CD1c-positive myeloid dendritic cell (primary cell): ENCODE measurements around the gene SLC7A10.
A peak's percentile ranks its signal among the peaks of the same experiment; 100 is the strongest.

Experiments used
- DNase-seq: peaks from one replicate; pipeline ENCODE4 v3.0.0-alpha.2; 2016; ENCODE audit errors: extremely low spot score

SLC7A10 gene

DNA sequence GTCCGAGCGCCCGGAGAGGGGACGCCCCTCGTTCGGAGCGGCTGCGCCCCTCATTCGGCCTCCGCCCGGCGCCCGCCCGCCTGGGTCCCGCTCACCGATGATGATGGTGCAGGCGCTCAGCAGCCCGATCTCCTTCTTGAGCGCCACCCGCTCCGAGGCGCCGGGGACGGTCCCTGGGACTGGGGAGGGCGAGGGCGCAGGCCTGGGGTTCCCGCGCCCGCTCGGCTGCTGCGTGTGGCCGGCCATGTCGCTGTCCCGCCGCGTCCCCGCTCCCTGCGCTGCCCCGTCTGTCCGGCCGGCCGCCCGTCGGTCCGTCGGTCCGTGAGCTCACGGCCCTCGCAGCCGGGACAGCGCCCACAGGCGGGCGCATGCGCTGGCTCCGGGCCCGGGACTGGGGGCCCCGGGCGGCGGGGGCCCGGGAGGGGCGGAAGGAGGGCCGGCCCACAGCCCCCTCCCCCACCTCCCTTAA is at the start of gene SLC7A10:
Gene SLC7A10 (minus strand): TSS at position 393 of the 469 bp plus-strand sequence. CDS start 147 bp downstream, at position 246.
- no peak for DNase-seq

DNA sequence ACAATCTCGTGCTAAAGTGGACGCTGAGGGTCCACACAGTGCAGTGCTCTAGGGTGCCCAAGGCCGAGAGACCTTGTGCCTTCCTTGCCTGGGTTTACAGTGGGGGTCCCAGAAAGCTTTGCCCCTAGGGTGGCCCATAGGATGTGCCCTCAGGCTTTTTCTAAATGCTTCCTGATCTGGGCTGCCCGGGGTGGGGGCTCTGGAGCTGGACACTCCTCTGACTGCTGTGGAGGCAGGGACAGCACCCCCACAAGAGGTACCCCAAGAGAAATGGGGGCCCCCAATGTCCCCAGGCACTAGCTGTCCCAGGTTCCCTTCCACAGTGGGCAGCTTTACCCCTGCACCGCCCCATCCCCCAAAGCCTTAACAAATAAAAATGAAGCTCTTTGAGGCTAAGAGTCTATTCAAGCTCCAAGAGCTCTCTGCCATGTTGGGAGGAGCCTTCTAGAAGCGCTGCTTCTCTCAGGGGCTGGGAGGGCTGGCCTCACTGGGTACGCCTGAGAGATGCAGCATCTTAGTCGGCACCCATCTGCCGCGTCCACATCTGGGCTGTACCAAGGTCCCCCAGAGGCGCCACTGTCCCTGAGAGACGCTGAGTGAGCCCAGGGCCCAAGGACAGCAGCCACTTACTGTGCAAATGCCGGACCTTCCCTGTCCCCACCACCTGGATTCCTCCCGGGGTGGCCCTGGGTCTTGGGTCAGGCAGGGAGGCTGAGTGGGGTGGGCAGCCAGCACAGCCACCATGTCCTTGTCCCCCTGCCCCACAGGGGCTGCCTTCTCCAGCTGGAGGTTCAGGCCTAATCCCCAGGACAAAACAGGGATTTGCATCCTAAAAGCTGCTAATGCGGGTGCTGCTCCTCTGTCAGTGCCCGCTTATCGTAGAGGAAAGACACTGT is 49.3 kb upstream of the SLC7A10 start:
- DNase-seq, result no peak

DNA sequence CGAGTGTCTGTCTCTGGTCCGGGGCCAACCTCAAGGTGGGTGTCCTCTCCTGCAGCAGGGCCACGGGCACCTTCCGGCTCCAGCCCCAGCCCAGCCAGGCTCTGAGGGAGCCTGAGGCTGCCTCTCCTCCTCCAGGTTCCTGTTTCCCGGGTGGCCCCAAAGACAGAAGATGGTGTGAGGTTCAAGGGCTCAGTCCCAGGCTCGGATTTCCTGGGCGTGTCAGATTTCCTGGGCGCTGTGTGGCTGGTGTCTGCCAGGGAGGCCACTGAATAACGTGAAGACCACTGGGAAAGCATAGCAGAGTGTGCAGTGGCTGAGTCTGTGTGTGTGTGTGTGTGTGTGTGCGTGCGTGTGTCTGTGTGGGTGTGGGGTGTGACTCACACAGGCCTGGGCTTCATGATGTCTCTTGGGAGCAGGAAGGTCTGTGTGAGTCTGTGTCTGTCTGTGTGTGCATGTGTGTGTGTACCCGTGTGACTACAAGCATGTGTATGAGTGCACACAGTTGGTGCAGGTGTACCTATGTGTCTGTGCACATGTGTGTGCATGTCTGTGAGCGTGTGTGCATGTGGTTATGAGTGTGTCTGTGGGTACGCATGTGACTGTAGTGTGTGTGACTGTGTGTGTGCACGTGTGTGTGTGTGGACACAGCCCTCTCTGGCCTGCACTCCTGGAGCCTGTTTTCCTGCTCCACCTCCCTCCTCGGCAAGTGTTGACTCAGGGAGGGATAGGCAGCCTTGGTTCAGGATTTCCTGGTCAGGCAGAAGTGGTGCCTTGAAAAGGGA is 48.4 kb upstream of the SLC7A10 start:
- peak; percentile 80 for DNase-seq

DNA sequence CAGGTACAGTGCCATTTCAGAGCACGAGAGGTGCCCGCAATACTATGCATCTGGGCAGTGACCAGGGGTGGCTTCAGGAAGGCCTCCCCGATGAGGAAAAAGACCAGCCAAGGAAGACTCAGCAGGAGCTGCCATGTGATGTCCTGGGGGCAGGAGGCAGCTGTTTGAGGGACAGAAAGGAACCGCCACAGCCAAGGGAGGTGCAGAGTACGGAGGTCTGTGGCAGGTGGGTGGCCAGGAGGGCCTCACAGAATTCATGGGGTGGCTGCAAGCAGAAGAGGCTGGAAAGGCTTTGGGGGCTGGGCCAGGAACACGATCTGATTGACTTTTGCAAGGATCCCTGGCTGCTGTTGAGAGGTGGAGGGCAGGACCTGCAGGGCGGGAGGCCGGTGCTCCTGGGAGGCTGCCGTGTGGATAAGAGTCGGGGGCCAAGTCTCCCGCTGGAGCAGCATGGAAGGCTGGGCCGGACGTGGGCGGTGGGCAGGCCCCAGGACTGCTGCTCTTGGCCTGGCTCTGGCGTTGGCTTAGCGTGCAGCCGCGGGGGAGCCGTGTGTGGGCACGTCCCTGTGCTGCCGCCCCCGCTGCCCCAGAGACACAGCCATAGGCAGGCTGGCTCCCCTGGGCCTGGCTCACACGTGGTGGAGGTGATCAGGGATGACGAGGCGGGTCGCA is 47.6 kb upstream of the SLC7A10 start:
- DNase-seq, result no peak

DNA sequence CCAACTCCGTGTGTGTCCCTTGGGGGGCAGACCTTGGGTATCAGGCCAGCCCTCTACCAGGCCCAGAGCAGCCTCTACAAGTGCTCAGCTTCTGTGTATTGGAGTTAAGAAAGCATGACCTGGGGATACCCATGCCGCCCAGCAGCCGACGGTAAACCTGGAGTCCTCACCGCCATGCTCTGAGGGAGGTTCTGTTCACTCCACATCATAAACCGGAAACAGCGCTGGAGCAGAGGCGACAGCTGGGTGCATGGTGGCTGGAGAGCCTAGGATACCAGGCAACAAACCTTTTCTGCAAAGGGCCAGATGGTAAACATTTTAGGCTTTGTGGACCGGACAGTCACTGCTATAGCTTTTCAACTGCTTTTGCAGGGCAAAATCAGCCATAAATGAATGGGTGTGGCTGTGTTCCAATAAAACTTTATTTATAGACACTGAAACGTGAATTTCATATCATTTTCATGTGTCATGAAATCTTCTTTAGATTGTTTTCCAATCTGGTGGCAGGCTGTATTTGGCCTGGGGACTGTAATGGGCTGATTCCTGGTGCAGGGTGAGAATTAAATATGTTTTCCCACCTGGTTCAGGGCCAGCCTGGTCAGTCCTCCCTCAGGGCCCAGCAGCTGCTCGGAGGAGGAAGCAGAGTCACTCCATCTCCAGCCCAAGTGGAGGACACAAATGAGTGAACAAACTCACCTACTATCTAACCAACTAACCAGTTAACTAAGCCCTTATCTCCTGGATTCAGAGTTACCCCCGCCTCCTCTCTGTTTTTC is 45.8 kb upstream of the SLC7A10 start:
- DNase-seq, result no peak

DNA sequence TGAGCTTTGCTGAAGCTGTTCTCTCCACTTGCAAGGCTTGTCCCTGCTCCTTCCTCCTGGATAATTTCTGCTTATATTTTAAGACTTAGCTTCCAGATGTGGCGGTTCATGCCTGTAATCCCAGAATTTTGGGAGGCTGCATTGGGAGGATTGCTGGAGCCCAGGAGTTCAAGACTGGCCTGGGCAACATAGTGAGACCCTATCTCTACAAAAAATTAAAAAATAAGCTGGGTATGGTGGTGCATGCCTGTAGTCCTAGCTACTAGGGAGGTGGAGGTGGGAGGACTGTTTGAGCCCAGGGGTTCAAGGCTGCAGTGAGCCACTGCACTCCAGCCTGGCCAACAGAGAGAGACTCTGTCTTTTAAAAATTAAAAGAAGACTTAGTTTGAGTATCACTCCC is 45.1 kb upstream of the SLC7A10 start:
- DNase-seq, result no peak

DNA sequence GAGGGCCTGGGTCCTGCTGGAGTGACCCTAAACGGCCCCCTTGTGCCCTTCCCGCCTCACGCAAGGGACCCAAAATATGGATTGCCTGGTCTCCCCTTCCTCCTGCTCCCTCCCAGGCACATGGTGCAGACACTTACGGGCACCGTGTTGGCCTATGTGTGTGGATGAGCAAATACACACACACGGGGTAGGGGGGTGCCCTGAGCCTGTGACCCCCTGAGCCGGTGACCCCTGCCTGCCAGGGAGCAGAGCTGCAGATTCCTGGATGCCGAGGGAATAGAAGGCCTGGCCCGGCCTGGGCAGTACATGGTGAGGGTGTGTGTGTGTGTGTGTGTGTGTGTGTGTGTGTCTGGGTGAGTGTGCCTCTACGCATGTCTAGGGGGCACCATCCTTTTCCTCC is 43.4 kb upstream of the SLC7A10 start:
- DNase-seq, result no peak

DNA sequence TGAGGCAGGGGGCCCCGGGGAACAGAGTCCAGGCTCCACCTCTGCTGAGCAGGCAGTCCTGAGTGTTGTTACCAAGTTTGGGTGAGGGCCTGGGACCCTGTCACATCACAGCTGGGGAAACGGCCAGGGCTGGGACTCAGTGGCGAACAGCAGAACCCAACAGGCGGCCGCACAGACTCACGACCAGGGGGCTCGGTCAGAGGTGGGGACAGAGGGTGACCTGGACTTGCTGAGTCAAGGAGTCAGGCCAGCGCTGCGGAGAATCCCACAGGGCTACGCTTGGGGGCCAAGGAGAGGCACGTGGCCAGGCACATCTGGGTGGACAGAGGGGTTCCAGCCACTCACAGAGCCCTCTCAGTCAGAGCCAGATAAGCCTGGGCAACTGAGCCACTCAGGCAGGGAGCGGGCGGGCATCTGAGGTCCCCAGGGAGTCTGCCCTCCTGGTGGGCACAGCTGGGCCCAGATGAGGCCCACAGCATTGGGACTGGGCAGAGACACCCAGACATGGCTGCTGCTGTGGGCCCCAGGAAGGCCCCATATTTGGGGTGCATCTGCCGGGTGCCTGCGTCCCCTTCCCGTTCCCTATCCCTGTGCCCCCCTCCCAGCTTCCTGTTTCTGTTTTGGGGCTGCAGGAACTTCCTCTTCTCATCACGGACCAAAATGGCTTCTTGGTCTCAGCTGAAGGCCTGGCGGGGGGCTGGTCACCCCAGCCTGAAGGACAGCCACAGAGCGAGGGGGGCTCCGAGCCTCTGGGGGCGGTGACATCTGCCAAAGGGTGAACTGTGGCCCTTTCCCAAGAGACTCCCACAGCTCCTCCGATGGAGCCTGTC is 42.7 kb upstream of the SLC7A10 start:
- DNase-seq, result peak; percentile 71

DNA sequence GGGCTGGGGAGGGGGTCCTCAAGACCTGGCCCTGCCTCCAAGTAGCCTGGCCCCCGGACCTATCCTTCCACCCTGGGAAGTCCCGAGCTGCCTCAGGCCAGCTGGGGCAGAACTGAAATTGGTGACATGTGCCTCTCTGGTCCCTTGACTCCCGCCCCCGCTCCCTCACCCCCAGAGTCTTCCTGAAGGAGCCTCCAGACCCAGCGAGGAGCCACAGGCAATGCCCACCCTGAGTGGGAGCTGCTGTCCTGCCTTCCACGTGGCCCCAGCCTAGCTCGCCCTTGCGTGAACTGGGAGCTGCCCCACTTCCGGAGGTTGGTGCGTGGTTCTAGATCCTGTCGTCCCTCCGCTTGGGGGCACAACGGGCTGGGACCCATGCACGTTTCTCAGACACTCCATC is 42.1 kb upstream of the SLC7A10 start:
- DNase-seq, result peak; percentile 85

DNA sequence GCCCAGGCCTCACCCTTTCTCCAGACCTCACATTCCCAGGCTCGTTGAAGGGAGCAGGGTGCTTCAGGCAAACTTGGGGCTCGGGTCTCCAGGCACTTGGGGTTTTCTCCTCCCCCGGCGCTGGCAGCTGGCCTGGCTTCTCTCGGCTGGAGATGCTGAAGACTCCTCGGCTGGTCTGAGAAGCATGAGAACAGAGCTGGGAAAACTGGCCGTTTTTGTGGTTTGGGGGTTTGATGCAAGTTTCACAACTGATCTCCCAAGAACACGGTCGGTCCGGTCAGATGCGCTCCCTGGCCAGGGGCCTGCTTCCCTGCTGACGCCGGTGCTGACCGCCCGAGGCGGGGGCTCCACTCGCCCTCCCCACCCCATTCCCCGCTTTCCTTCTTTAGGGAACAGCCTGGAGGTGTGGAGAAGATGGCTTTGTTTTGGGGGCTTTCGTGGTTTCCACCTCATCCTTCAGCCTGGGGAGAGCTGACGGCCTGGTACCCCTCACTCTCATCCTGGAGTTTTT is 41.4 kb upstream of the SLC7A10 start:
- DNase-seq, result no peak

DNA sequence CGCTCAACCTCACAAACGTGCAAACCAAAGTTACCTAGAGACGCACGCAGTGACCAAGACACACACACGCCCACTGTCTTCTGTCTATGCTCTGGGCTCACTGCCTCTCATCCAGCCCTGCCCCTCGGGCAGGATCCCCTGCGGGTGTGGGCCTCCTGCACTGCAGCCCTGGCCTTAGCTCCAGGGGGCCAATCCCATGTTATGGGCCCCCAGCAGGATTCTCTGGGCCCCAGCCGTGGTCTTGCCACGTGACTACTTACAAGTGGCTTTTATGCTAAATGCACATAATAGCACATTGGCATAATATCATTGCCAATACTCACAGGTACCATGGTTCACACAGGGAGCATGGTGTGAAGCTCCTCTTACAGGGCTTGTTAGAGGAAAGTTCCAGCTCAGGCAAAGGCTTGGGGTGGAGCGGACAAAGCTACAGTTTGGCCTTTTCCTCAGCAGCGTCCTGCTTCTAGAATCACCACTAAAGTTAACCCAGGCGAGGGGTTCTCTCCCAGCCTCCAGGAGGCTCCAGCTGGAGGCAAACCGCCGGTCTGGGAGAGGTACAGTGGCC is 39.3 kb upstream of the SLC7A10 start:
- no peak for DNase-seq

DNA sequence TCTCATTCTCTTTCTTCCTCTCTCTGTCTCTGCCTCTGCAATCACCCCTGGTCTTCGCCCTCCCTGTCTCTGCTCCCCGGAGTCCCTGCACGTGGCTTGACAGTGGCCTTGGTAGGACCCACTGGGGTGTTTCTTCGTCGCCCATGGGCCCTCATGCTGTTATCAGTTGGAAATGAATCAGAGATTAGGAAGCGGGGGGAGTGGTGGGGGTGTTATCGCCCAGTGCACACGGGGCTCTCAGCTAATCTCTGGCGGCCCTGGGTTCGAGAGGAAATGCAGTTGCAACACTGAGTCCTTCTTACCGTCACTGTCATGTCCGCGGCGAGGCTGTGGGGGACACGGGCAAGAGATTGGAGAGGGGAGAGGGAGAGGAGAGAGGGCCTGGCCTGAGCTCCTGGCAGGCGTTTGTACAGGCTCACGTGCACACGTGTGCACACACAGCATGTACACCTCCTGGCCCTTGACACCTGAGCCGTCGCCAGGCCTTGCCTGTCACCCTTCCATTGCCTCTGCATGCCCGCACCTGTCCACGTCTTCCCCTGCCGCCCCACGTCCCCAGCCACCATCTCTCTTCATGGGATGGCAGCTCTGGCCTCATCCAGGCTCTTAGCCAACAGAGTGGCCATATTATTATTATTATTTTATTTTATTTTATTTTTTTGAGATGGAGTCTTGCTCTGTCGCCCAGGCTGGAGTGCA is 37.8 kb upstream of the SLC7A10 start:
- DNase-seq, result no peak

DNA sequence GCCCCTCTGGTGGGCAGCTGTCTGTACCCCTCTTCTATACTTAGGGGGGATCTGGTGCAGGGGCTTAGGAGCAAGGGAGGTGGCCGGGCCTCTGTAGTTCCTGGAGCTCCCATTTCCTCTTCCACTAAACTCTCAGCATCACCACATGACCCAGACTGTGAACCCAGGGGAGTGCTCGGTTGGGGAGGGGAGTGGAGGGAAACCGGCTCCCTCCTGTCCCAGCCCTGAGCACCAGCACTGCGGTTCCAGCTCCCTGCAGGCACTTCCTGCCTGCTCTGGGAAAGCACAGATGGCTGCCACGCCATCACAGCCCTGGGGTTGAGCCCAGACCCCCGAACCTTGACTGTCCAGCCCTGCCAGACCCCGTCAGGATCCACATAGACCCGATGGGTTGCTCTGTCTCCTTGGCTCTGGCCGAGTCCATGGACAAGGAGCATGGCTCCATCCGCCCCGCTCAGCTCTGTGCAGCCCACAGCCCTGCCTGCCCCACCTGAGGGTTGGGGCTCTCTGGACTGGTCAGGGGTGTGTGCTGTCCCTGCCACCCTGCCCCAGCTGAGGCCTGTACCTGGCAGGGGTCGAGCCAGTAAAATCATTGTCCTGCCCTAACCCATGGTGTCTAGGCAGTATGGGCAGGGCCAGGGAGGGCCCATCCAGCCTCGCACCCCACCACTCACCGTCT is 36.0 kb upstream of the SLC7A10 start:
- no peak for DNase-seq

DNA sequence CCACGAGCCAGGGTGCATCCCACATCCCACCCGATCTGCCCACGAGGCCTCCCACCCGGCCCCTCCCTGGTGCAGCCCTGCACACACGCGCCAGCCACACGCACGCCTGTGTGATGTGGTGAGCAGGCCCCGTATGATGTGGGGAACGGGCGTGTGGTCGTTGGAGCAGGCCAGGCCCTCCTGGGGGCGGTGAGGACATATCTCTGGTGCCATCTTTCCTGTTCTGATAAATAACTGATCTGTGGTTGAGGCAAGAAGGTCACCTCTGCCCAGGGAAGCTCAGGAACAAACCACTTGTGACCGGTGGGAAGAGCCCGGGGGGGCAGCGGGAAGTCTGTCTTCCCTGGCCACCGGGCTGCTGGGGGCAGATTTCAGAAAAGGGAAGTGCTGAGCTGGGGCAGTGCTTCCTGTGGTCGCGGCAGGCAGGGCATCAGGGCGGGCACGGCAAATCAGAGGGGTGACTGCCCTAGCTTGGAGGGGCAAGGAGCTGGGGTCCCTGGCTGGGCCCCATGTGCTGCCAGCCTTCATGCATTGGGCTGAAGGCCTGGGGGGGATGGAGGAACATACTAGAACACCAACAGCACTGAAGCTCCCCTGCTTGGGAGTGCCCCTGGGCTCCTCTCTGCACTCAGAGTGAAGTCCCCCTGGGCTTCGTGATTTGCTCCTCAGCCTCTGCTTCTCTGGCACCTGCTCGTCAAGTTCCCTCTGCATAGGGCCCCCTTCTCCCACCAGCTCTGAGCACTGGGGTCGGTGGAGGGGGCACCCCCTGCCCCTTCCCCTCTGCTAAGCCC is 35.2 kb upstream of the SLC7A10 start:
- peak; percentile 83 for DNase-seq

DNA sequence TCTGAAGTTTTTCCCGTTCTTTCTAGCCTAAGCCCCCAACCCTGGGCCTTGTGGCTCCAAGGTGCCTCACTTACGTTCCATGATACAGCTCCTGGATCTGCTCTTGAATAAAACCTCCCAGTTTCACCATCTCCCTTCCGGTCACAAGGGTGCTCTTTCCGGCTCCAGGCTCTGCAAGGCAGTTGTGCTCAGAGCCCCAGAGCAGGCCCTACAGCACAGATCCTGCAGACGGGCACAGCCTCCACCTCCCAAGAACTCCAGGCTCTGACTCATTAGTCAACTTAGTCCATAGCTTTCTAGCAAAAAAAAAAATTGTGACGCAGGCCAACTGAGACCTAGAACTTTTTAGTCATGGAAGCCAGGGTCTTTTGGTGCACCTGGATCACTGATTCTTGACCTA is 33.9 kb upstream of the SLC7A10 start:
- DNase-seq, result peak; percentile 72

DNA sequence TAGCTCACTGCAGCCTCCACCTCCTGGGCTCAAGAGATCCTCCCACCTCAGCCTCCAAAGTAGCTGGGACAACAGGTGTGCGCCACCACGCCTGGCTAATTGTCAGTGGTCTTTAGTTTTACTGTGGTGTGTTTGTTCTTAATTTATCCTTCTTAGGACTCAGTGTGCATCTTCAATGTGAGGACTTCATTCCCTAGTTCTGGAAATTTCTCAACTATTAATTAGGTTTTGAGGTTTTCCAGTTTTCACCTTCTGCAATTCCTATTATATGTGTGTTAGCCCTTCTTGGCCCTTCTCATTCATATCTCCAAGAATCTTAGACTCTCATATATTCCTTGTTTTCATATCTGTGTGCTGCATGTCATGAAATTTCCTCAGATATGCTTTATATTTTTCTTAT is 32.2 kb upstream of the SLC7A10 start:
- DNase-seq, result no peak

DNA sequence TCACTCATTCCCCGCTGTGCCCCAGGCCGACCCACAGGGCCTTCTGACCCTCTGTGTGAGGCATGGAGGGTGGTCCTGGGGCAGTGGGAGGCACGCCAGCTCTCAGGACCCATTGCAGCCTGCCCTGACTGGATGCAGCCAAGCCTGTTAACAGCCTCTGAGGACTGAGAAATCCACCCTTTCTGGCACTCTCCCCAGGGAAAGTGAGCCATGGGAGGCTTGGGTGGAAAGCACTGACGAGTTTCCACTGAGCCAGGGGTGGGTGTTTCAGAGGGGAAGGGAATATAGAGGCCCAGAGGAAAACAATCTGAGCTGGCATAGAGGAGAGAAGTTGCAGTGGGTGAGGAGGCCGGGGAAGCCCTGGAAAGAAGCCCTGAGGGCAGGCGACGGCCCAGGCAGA is 30.6 kb upstream of the SLC7A10 start:
- DNase-seq, result no peak

DNA sequence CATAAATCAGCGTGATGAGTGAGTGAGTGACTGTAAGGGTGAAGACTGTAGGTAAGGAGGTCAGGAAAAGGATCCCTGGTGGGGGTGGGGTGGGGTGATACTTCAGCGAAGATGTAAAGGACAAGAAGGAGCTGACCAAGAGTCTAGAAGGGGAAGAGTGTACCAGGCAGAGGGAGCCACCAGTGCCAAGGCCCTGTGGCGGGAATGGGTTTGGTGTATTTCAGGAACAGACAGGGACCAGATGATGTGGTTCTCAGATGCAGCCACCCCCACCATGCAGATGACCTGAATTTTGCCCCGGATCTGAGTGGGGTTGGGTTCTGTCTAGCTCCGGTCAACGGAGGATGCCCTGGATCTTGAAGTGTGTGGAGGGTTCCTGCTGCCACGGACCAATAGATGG is 30.1 kb upstream of the SLC7A10 start:
- no peak for DNase-seq
